HEK293 (cell line): ENCODE results near the gene PRDX2.

Experiments
- CTCF ChIA-PET: fragments of 350-600 bp; formaldehyde crosslinking; extraction: SDS; loops from one replicate; lab custom pipeline; 2021; ENCODE audit warnings: antibody characterized with exemption; lab: Yijun Ruan, JAX
- POLR2A ChIA-PET: fragments of 300-600 bp; formaldehyde crosslinking; extraction: SDS; loops from one replicate; lab custom pipeline; 2020; ENCODE audit warnings: antibody characterized with exemption, inconsistent platforms; lab: Yijun Ruan, JAX
- H3K27ac ChIP-seq: fragments of 200-500 bp; sonication (Bioruptor generic); 2 replicates; pipeline ENCODE4 v1.5.1; 2014; ENCODE audit warnings: low read depth, low read length, control low read depth, inconsistent platforms; ENCODE audit errors: extremely low read depth
- H3K36me3 ChIP-seq, 2 experiments: fragments of 200-500 bp in 1 of 2; sonication (Bioruptor generic) in 1 of 2; 1 replicate in 1 of 2; 2 replicates in 1 of 2; pipeline ENCODE4 v1.5.1; 2014 to 2017; ENCODE audit warnings: inconsistent platforms in 2 of 2, low read length in 2 of 2; ENCODE audit not compliant: control insufficient read depth in 2 of 2, insufficient read depth in 1 of 2
- H3K4me1 ChIP-seq: fragments of 200-500 bp; sonication (Bioruptor generic); 2 replicates; pipeline ENCODE4 v1.5.1; 2014; ENCODE audit warnings: mild to moderate bottlenecking, low read length, inconsistent platforms; ENCODE audit not compliant: control insufficient read depth, insufficient read depth
- H3K4me3 ChIP-seq: 2 replicates; pipeline ENCODE4 v1.5.1; 2011; ENCODE audit warnings: low read depth, mild to moderate bottlenecking, control low read depth, low read length, moderate library complexity
- H3K9me3 ChIP-seq: fragments of 200-500 bp; sonication (Bioruptor generic); 2 replicates; pipeline ENCODE4 v1.5.1; 2014; ENCODE audit warnings: low read depth, low read length, inconsistent platforms; ENCODE audit not compliant: control insufficient read depth, insufficient read depth
- EGR2 ChIP-seq: fragments of 450-650 bp; formaldehyde crosslinking; IDR thresholded peaks from 2 replicates; pipeline ENCODE4 v1.5.1; 2016; ENCODE audit warnings: low read depth, missing biosample characterization, missing genetic modification characterization
- IKZF3 ChIP-seq: fragments of 450-650 bp; IDR thresholded peaks from 2 replicates; pipeline ENCODE4 v1.5.0; 2018; ENCODE audit warnings: missing biosample characterization, mild to moderate bottlenecking, missing genetic modification characterization, moderate library complexity
- KLF1 ChIP-seq: fragments of 450-650 bp; formaldehyde crosslinking; IDR thresholded peaks from 2 replicates; pipeline ENCODE4 v1.5.1; 2016; ENCODE audit warnings: missing biosample characterization, missing genetic modification characterization
- KLF16 ChIP-seq: fragments of 450-650 bp; formaldehyde crosslinking; IDR thresholded peaks from 2 replicates; pipeline ENCODE4 v1.5.1; 2017; ENCODE audit warnings: missing biosample characterization, missing genetic modification characterization
- MZF1 ChIP-seq: fragments of 450-650 bp; formaldehyde crosslinking; IDR thresholded peaks from 2 replicates; pipeline ENCODE4 v1.5.1; 2017; ENCODE audit warnings: missing biosample characterization, missing genetic modification characterization, borderline replicate concordance
- PRDM1 ChIP-seq: fragments of 450-650 bp; formaldehyde crosslinking; IDR thresholded peaks from 2 replicates; pipeline ENCODE4; 2016; ENCODE audit warnings: missing biosample characterization, missing genetic modification characterization
- SP3 ChIP-seq: fragments of 450-650 bp; formaldehyde crosslinking; IDR thresholded peaks from 2 replicates; pipeline ENCODE4 v1.5.1; 2016; ENCODE audit warnings: missing biosample characterization, missing genetic modification characterization
- TRIM28 ChIP-seq: IDR thresholded peaks from 2 replicates; pipeline ENCODE4 v1.6.1; 2011; ENCODE audit warnings: low read length, control low read depth, borderline replicate concordance
- YY1 ChIP-seq: fragments of 450-650 bp; formaldehyde crosslinking; IDR thresholded peaks from 2 replicates; pipeline ENCODE4 v1.5.1; 2018; ENCODE audit warnings: missing biosample characterization, missing genetic modification characterization
- ZBTB20 ChIP-seq: fragments of 450-650 bp; formaldehyde crosslinking; IDR thresholded peaks from 2 replicates; pipeline ENCODE4 v1.5.1; 2016; ENCODE audit warnings: missing biosample characterization, missing genetic modification characterization
- ZFHX2 ChIP-seq: fragments of 450-650 bp; formaldehyde crosslinking; conservative IDR thresholded peaks from 2 replicates; pipeline ENCODE4 v1.5.1; 2016; ENCODE audit warnings: missing biosample characterization, missing genetic modification characterization
- ZFP41 ChIP-seq: fragments of 450-650 bp; formaldehyde crosslinking; IDR thresholded peaks from 2 replicates; pipeline ENCODE4 v1.5.1; 2016; ENCODE audit warnings: missing biosample characterization, missing genetic modification characterization, borderline replicate concordance
- ZNF121 ChIP-seq: fragments of 450-650 bp; formaldehyde crosslinking; IDR thresholded peaks from 2 replicates; pipeline ENCODE4 v1.5.1; 2016; ENCODE audit warnings: missing biosample characterization, missing genetic modification characterization
- ZNF19 ChIP-seq: fragments of 450-650 bp; formaldehyde crosslinking; IDR thresholded peaks from 2 replicates; pipeline ENCODE4; 2016; ENCODE audit warnings: missing biosample characterization, missing genetic modification characterization, low read depth
- ZNF366 ChIP-seq: fragments of 450-650 bp; formaldehyde crosslinking; conservative IDR thresholded peaks from 2 replicates; pipeline ENCODE4 v1.5.1; 2016; ENCODE audit warnings: missing biosample characterization, missing genetic modification characterization
- ZNF76 ChIP-seq: fragments of 450-650 bp; formaldehyde crosslinking; IDR thresholded peaks from 2 replicates; pipeline ENCODE4; 2016; ENCODE audit warnings: low read depth, missing biosample characterization, missing genetic modification characterization, borderline replicate concordance
- ZNF843 ChIP-seq: fragments of 450-650 bp; formaldehyde crosslinking; IDR thresholded peaks from 2 replicates; pipeline ENCODE4 v1.5.1; 2016; ENCODE audit warnings: missing biosample characterization, missing genetic modification characterization
- TF ChIP-seq, protein P1 (sequence below): fragments of 450-650 bp; formaldehyde crosslinking; IDR thresholded peaks from 2 replicates; pipeline ENCODE4 v1.5.1; 2016; ENCODE audit warnings: missing biosample characterization, missing genetic modification characterization
- TF ChIP-seq, protein P2 (sequence below): fragments of 450-650 bp; formaldehyde crosslinking; IDR thresholded peaks from 2 replicates; pipeline ENCODE4 v1.5.1; 2016; ENCODE audit warnings: missing biosample characterization, missing genetic modification characterization
- TF ChIP-seq, protein P3 (sequence below): fragments of 450-650 bp; formaldehyde crosslinking; IDR thresholded peaks from 2 replicates; pipeline ENCODE4 v1.5.1; 2016; ENCODE audit warnings: missing biosample characterization, missing genetic modification characterization
- TF ChIP-seq, protein P4 (sequence below): fragments of 450-650 bp; formaldehyde crosslinking; IDR thresholded peaks from 2 replicates; pipeline ENCODE4 v1.5.1; 2016; ENCODE audit warnings: missing biosample characterization, missing genetic modification characterization

Gene PRDX2

DNA sequence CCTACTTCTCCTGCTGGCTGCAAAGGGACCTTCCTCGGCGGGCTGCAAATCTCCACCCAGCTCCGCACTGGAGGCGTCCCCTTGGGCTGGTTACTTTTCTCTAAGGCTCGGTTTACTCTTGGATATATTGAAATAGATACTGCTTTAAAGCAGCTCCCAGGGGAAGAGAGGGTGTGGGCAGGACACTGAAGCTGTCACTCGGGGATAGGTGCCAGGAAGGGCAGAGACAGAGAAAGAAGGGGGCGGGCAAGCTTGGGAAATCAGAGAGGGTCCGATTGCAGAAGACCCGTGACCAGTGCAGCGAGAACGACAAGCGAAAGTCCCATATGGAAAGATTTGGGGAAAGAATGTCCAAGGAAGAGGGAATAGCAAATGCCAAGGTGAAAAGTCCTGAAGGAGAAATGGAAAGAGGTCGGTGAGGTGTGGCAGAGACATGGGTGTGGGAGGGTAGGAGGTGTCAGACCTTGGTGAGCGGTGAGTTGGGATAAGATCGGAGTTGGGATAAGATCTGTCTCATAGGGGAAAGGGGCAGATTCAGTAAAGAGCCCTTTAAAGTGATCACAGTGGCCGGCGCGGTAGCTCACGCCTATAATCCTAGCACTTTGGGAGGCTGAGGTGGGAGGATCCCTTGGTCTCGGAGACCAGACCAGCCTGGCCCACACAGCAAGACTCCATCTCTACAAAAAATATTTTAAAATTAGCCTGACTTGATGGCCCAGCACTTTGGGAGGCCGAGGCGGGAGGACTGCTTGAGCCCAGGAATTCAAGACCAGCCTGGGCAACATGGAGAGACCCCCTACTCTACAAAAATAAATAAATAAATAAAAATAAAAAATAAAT is 887 bp upstream of the PRDX2 start:
- Histone ChIP-seq H3K9me3 (no peaks in the 10 kb centered on the region), H3K4me1 (no peaks in the 10 kb centered on the region; the same call in 1 of the 2 replicates), H3K27ac (peak overlapping the region; percentile 76; the same call in 1 of the 2 replicates), H3K4me3 (peak overlapping the region; percentile 86), H3K36me3 (peaks cover 9 to 29% of the 10 kb centered on the region in 2 experiments; a peak in 2 of 3 replicates)
- POLR2A ChIA-PET, result interaction anchor here (0.6 to 2.8 kb wide), 3 partner anchors 11 to 961 kb away, joined by 3 to 18 read pairs (median 5); partner anchors contain the start of gene JUNB
- CTCF ChIA-PET, result interaction anchor here (0.6 to 16.5 kb wide), 5 partner anchors 25 to 844 kb away, joined by 3 to 386 read pairs (median 3); no protein-coding TSS in a partner anchor
- TF ChIP-seq TRIM28, result no peak
- TF ChIP-seq, protein P1, sequence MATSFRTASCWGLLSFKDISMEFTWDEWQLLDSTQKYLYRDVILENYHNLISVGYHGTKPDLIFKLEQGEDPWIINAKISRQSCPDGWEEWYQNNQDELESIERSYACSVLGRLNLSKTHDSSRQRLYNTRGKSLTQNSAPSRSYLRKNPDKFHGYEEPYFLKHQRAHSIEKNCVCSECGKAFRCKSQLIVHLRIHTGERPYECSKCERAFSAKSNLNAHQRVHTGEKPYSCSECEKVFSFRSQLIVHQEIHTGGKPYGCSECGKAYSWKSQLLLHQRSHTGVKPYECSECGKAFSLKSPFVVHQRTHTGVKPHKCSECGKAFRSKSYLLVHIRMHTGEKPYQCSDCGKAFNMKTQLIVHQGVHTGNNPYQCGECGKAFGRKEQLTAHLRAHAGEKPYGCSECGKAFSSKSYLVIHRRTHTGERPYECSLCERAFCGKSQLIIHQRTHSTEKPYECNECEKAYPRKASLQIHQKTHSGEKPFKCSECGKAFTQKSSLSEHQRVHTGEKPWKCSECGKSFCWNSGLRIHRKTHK (tag by site-specific recombination), result no peak
- no peak for TF ChIP-seq ZNF19 (tag by site-specific recombination)
- TF ChIP-seq IKZF3 (tag by site-specific recombination), result peak; percentile 23; the same call in 1 of the 2 replicates
- TF ChIP-seq KLF1 (tag by site-specific recombination), result 0 out of 2 replicates have a peak, but pooled peaks have one; percentile 54
- peak; percentile 93 for TF ChIP-seq ZNF121 (tag by site-specific recombination)
- TF ChIP-seq ZFHX2 (tag by site-specific recombination), result peak; percentile 77
- peak; percentile 50; the same call in 1 of the 2 replicates for TF ChIP-seq SP3 (tag by site-specific recombination)
- no peak; the same call in 1 of the 2 replicates for TF ChIP-seq ZNF366 (tag by site-specific recombination)
- peak; percentile 82 for TF ChIP-seq EGR2
- 0 out of 2 replicates have a peak, but pooled peaks have one; percentile 9 for TF ChIP-seq ZNF76 (tag by site-specific recombination)
- TF ChIP-seq PRDM1, result peak; percentile 79
- peak; percentile 76 for TF ChIP-seq MZF1

DNA sequence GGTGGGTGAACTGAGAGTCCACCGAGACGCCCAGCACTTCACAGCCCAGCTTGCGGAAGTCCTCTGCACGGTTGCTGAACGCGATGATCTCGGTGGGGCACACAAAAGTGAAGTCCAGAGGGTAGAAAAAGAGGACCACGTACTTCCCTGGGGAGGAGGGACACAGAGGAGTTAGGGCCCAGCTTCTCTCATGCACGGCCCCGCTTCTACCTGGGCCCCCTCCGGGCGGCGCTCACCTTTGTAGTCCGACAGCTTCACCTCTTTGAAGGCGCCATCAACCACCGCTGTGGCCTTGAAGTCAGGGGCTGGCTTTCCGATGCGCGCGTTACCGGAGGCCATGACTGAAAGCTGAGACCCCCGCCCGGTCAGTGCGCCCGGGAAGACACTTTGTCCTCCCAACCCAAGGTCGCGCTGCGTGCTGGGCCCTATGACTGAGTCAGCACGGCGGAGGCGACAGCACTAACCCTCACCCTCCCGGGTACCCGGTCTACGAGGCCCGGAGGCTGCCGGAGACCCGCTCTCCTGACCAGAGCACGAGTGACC is 606 bp downstream of the PRDX2 start:
- Histone ChIP-seq H3K27ac (peak overlapping the region; percentile 76; the same call in 1 of the 2 replicates), H3K36me3 (peaks cover 14 to 29% of the 10 kb centered on the region in 2 experiments; a peak in 2 of 3 replicates), H3K4me3 (peak overlapping the region; percentile 86), H3K9me3 (no peaks in the 10 kb centered on the region), H3K4me1 (no peaks in the 10 kb centered on the region)
- ChIA-PET POLR2A (interaction anchor here (0.6 to 2.8 kb wide), 3 partner anchors 9 to 32 kb away, joined by 3 to 18 read pairs (median 5); partner anchors contain the start of gene JUNB), CTCF (interaction anchor here (0.6 to 16.5 kb wide), 5 partner anchors 24 to 1985 kb away, joined by 3 to 386 read pairs (median 7); partner anchors contain the start of gene HOOK2)
- TF ChIP-seq, protein P2, sequence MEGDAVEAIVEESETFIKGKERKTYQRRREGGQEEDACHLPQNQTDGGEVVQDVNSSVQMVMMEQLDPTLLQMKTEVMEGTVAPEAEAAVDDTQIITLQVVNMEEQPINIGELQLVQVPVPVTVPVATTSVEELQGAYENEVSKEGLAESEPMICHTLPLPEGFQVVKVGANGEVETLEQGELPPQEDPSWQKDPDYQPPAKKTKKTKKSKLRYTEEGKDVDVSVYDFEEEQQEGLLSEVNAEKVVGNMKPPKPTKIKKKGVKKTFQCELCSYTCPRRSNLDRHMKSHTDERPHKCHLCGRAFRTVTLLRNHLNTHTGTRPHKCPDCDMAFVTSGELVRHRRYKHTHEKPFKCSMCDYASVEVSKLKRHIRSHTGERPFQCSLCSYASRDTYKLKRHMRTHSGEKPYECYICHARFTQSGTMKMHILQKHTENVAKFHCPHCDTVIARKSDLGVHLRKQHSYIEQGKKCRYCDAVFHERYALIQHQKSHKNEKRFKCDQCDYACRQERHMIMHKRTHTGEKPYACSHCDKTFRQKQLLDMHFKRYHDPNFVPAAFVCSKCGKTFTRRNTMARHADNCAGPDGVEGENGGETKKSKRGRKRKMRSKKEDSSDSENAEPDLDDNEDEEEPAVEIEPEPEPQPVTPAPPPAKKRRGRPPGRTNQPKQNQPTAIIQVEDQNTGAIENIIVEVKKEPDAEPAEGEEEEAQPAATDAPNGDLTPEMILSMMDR (tag by site-specific recombination), result peak; percentile 20; the same call in 1 of the 2 replicates
- peak; percentile 71; the same call in 1 of the 2 replicates for TF ChIP-seq ZBTB20 (tag by site-specific recombination)
- TF ChIP-seq YY1 (tag by site-specific recombination), result 0 out of 2 replicates have a peak, but pooled peaks have one; percentile 11
- no peak for TF ChIP-seq IKZF3 (tag by site-specific recombination)
- TF ChIP-seq, protein P3, sequence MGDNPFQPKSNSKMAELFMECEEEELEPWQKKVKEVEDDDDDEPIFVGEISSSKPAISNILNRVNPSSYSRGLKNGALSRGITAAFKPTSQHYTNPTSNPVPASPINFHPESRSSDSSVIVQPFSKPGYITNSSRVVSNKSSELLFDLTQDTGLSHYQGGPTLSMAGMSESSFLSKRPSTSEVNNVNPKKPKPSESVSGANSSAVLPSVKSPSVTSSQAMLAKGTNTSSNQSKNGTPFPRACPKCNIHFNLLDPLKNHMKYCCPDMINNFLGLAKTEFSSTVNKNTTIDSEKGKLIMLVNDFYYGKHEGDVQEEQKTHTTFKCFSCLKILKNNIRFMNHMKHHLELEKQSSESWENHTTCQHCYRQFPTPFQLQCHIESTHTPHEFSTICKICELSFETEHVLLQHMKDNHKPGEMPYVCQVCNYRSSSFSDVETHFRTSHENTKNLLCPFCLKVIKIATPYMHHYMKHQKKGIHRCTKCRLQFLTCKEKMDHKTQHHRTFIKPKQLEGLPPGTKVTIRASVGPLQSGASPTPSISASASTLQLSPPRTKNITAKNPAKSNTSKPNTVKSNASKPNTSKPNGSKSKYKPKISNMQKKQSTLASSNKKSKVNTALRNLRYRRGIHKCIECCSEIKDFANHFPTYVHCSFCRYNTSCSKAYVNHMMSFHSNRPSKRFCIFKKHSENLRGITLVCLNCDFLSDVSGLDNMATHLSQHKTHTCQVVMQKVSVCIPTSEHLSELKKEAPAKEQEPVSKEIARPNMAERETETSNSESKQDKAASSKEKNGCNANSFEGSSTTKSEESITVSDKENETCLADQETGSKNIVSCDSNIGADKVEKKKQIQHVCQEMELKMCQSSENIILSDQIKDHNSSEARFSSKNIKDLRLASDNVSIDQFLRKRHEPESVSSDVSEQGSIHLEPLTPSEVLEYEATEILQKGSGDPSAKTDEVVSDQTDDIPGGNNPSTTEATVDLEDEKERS (tag by site-specific recombination), result no peak
- TF ChIP-seq, protein P4, sequence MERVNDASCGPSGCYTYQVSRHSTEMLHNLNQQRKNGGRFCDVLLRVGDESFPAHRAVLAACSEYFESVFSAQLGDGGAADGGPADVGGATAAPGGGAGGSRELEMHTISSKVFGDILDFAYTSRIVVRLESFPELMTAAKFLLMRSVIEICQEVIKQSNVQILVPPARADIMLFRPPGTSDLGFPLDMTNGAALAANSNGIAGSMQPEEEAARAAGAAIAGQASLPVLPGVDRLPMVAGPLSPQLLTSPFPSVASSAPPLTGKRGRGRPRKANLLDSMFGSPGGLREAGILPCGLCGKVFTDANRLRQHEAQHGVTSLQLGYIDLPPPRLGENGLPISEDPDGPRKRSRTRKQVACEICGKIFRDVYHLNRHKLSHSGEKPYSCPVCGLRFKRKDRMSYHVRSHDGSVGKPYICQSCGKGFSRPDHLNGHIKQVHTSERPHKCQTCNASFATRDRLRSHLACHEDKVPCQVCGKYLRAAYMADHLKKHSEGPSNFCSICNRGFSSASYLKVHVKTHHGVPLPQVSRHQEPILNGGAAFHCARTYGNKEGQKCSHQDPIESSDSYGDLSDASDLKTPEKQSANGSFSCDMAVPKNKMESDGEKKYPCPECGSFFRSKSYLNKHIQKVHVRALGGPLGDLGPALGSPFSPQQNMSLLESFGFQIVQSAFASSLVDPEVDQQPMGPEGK (tag by site-specific recombination), result peak; percentile 47
- no peak for TF ChIP-seq ZFP41 (tag by site-specific recombination)
- 0 out of 2 replicates have a peak, but pooled peaks have one; percentile 7 for TF ChIP-seq KLF16 (tag by site-specific recombination)
- no peak for TF ChIP-seq ZNF843
